ENCODE measurements around the gene RPL15.
"Not testable (repeated sequence)": the region's sequence is repeated elsewhere in the genome, so short reads cannot be mapped to it uniquely, and the experiment has no call there.

The RPL15 gene

DNA sequence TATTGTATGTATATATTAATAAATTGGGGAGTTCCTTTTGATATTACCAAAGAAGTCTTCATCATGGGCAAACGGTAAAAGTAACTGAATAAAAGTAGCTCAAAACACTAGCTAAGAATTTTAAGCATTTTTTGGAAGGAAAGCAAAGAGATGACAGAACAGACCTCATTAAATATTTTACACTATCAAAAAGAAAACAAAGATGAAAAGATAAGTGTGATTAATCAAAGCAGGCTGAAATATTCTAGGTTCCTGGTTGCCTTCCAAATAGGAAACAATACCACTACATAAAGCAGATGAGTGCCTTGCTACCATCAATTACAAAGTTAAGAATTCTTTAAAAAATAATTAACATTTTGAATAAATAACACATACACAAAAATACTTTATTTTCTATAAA is 3.8 kb upstream of the RPL15 start:
- FAIRE-seq, result no peak
- TF ChIP-seq POLR2A (IDR thresholded peaks at IDR 0.05; ENCODE audit: low read depth, low read length), result no peak
- DNase-seq (ENCODE audit: insufficient read length, low spot score), result no peak

DNA sequence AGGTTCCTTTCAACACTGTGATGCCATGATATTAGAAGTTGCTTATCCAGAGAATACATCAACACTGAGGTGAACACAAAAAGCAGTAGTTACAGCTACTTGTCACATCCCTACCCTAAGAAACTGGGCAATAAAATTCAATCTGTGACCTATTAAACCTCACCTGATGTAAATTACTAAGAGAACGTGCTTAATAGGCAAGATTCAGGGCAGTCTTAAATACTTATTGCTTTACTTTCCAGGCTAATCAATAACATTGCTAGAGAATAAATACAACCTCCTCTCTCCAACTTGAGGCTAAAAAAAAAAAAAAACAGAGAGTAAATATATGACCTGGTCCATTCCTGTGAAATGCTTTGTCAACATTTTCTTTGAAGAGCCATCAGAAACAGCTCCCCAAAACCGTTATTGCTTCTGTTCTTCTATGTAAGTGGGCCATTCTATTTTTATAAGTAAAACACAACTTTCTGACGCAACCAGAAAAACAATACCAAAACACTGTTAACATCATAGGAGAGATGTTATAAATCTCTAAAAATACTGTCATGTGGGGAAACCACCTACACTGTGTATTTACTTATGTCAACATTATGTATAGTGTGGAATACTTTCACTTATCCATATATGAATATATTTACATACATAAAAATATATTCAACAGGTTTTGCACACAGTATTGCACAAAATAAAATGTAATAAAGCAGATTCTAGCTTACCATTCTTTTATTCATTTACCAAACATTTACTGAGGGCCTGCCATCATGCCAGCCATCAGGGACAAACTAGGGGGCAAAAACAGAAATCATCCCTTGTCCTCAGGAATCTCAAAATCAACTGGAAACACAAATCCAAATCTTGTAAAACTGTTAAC is 2.8 kb upstream of the RPL15 start:
- no peak for TF ChIP-seq POLR2A (IDR thresholded peaks at IDR 0.05; ENCODE audit: low read depth, low read length)
- FAIRE-seq (no peak), DNase-seq (ENCODE audit: insufficient read length, low spot score) (no peak)

DNA sequence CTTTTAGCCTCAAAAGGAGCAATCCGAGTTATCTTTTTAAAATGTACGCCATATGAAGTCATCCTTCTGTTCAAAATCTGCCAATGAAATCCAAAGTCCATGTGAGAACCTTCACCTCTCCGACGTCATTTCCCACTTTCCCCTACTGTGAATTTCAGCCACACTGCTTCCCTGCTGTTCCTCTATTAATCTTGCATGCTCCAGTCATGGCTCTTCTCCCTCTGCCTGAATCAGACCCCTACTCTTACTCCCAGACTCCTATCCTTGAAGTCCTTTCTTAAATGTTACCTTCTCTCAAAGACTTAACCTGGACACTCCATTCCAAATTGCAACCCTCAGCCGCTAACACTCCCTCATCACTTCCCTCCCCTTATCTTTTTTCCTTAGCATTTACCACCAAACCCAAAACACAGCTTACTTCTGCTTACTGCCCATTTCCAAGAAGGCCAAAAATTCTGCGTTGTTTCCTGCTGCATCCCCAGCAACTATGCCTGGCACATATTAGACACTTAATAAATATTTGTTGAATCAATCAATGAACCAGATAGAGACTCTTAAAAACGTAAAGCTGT is 1.3 kb upstream of the RPL15 start:
- FAIRE-seq (peak; percentile 89), DNase-seq (ENCODE audit: insufficient read length, low spot score) (no peak)
- no peak for TF ChIP-seq POLR2A (IDR thresholded peaks at IDR 0.05; ENCODE audit: low read depth, low read length)

DNA sequence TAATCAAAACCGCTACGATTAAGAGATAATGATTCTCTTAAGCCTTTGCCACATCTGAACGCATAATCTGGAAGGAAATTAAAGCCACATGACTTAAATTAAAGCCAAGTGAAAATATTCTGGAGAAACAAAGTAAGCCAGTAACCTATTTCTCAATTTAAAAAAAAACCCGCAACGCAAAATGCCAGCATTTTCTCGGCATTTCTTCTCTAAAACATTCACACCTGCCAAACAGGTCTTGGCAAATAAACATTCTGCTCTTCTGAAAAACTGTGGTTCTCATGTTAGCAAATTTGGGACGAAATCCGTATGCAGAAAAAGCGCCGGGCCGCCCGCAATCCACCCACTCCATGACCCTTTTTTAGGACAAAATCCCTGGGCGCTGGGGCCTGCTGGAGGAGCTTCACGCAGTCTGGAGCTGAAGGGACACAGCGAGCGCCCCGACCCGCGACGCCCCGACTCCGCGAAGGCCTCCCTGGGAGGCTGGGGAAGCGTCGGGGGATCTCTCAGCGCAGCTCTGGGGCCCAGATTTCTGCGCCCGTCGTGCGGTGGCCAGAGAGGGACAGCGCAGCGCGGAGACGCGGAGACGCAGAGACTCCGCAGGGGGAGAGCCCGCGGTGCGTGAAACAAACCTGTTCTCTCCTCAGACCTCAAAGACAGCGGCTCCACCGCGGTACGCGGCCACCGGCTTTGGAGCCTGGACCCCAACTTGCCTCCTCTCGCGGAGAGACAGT is 613 bp upstream of the RPL15 start:
- TF ChIP-seq POLR2A (IDR thresholded peaks at IDR 0.05; ENCODE audit: low read depth, low read length), result no peak
- no peak for DNase-seq (ENCODE audit: insufficient read length, low spot score)
- FAIRE-seq, result no peak

DNA sequence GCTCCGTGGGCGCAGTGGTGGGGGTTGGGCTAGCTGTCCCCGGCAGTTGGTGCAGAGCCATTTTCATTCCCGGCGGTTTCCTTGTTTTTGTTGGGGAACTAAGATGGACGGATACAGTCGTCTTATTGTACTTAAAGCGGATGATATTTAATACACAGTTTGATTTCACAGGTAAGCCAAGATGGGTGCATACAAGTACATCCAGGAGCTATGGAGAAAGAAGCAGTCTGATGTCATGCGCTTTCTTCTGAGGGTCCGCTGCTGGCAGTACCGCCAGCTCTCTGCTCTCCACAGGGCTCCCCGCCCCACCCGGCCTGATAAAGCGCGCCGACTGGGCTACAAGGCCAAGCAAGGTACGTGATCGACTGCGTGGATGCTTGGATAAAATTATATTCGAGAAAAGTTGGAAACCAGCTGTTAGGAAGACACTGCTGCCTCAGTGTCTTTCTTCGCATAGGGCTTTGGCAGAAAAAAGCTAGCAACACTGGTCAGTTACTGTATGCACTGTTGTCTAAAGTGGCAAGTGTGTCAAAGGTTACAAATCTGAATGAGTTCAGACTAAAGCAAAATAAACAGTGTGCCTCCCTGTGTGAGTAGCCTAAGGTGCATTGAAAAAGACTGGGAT is 859 bp downstream of the RPL15 start:
- not testable (repeated sequence) for FAIRE-seq; DNase-seq (ENCODE audit: insufficient read length, low spot score)

DNA sequence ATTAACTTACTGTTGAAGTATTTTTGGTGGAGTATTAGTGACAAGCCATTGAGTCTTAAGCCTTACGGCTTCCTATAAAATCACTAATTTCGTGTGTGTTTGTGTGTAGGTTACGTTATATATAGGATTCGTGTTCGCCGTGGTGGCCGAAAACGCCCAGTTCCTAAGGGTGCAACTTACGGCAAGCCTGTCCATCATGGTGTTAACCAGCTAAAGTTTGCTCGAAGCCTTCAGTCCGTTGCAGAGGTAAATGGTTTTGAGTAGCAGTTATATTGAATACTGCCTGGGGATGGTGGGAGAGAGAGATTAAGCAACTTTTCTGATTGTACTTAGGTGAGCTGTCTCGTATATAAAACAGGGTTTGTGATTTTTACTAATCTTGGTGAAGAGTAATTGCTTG is 1.4 kb downstream of the RPL15 start:
- not testable (repeated sequence) for DNase-seq (ENCODE audit: insufficient read length, low spot score); FAIRE-seq

DNA sequence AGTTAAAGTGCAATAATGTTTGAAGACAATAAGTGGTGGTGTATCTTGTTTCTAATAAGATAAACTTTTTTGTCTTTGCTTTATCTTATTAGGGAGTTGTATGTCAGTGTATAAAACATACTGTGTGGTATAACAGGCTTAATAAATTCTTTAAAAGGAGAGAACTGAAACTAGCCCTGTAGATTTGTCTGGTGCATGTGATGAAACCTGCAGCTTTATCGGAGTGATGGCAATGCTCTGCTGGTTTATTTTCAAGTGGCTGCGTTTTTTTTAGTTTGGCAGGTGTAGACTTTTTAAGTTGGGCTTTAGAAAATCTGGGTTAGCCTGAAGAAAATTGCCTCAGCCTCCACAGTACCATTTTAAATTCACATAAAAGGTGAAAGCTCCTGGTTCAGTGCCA is 2.7 kb downstream of the RPL15 start:
- no peak for TF ChIP-seq POLR2A (IDR thresholded peaks at IDR 0.05; ENCODE audit: low read depth, low read length)
- FAIRE-seq, result no peak
- DNase-seq (ENCODE audit: insufficient read length, low spot score), result no peak

DNA sequence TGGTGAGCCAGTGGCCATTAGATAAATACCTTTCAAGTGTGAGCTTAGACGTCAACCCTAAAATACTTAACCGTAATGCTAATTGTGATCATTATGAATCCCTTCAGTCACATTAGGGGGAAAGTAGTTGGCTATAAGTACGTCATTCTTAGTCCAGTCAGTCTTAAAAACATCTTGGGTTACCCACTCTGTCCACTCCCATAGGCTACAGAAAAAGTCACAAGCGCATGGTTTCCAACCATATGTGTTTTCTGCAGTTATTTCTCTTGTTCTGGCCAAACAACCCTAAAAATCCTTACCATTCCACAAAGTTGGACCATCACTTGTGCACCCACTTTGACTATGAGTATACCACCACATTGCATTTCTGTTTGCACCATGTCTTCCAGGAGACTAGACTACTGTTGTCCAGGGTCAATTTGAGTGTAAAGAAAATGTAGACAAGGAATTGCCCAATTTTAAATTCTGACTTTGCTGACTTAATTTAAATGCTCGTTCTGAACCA is 3.3 kb downstream of the RPL15 start:
- TF ChIP-seq POLR2A (IDR thresholded peaks at IDR 0.05; ENCODE audit: low read depth, low read length), result no peak
- no peak for DNase-seq (ENCODE audit: insufficient read length, low spot score)
- FAIRE-seq, result peak; percentile 27

DNA sequence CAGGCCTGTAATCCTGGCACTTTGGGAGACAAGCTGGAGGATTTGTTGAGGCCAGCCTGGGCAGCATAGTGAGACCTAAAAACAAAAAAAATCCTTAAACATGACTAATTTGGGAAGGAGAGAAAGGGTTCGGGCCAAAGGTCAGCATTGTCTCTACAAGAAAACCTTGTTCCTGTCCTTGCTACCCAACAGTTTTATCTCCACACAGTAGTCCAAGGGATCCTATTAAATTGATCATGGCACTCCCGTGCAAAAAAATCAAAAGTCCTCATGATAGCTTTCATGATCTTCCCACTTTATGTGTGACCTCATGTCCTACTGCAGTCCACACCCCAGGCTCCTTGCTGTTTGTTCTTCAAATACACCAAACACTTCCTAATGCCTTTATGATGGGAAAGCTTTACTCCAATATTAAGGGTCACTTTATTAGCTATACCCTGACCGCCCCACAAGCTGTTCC is 4.2 kb downstream of the RPL15 start:
- FAIRE-seq, result no peak
- no peak for TF ChIP-seq POLR2A (IDR thresholded peaks at IDR 0.05; ENCODE audit: low read depth, low read length)
- DNase-seq (ENCODE audit: insufficient read length, low spot score), result no peak

DNA sequence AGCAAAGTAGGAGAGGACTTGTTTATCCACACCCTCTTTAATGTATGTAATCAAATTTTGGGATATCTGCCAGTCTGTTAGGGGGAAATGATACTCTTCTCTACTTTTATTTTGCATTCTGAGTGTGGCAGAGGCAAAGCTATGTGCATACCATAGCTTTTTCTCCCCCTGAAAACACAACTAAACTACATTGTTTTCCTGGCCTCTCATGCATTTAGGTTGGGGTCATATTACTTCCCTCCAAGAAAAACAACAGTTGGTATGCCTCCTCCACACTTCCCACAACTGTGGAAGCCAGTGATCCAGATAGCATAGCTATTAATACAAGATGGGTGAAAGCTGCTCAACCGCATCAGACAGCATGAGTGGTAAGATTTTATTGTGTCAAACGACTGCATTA is 6.9 kb downstream of the RPL15 start:
- FAIRE-seq (no peak), DNase-seq (ENCODE audit: insufficient read length, low spot score) (no peak)
- no peak for TF ChIP-seq POLR2A (IDR thresholded peaks at IDR 0.05; ENCODE audit: low read depth, low read length)

DNA sequence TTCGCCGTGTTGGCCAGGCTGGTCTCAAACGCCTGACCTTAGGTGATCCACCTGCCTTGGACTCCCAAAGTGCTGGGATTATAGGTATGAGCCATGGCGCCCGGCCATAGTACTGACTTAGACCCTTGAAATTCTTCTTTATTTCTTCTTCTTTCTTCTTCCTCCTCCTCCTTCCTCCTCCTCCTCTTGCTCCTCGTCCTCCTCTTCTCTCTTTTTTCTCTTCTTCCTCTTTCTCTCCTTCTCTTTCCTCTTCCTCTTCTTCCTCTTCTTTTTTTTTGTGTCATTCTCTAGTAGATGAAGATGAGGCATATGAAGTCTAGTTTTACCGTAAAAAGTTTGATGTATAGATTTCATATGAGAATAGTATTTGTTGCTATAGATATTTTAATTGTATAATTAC is 9.3 kb downstream of the RPL15 start:
- FAIRE-seq, result no peak
- no peak for TF ChIP-seq POLR2A (IDR thresholded peaks at IDR 0.05; ENCODE audit: low read depth, low read length)
- no peak for DNase-seq (ENCODE audit: insufficient read length, low spot score)

DNA sequence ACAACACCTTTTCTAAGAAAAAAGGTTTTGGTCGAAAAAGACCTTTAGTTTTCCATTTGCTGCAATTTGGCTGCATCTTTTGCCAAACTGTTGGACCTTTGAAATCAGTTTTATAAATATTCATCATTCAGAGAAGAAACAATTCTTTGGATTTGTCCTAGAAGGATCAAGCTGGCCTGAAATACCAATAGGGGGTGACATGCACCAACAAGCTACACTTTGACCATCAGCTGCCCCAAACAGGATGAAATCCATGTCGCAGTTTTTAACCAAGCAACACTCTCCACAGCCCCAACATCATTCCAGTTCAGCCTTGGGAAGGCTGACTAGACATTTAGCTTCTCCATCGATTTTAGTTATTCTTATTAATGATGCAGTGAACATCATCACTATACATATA is 9.8 kb downstream of the RPL15 start:
- TF ChIP-seq POLR2A (IDR thresholded peaks at IDR 0.05; ENCODE audit: low read depth, low read length), result no peak
- FAIRE-seq (no peak), DNase-seq (ENCODE audit: insufficient read length, low spot score) (no peak)

DNA sequence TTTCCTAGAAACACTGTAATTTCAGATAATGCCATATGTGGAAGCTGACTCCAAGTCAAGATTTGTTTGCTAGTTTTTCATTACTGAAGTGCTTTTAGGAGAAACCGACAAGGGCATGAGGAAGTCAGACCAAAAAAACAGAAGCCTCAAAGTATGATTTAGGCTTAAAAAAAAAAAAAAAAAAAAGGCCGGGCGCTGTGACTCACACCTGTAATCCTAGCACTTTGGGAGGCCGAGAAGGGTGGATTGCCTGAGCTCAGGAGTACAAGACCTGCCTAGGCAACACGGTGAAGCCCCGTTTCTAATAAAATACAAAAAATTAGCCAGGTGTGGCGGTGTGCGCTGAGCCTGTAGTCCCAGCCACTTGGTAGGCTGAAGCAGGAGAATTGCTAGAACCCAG is 11.6 kb downstream of the RPL15 start:
- DNase-seq (ENCODE audit: insufficient read length, low spot score) (no peak), FAIRE-seq (no peak)
- TF ChIP-seq POLR2A (IDR thresholded peaks at IDR 0.05; ENCODE audit: low read depth, low read length), result no peak

DNA sequence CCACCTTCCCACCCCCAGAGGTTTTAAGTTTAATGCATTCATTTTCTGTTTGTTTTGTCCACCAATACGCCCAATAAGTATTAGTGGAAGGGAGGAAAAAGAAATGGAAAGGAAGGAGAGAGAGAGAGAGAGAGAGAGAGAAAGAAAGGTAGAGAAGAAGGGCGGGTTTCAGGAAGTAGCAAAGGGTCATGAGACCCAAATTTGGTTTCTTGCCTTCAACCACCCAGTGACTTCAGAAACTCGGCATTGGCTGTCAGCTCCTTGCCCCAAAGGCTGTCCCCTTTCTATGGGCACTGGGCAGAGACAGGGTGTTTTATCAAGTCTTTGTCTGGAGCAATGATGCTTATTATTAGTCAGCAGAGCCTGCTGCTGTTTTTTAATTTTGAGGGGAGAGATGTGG is 14.7 kb downstream of the RPL15 start:
- no peak for TF ChIP-seq POLR2A (IDR thresholded peaks at IDR 0.05; ENCODE audit: low read depth, low read length)
- FAIRE-seq (no peak), DNase-seq (ENCODE audit: insufficient read length, low spot score) (no peak)
